Glutamatergic neuron (in vitro differentiated cells): ENCODE results near the gene ADSS1. TPM values are rescaled to one million over a fixed set of nuclear protein-coding genes. Genes with fewer than 3 reads are reported as not detected.

Source experiments
- DNase-seq: peaks from one replicate; pipeline ENCODE4 v3.0.0; 2022
- H3K27ac Mint-ChIP-seq: one replicate; pipeline ENCODE4 v1.8.0; 2020; ENCODE audit warnings: mild to moderate bottlenecking, mixed read lengths, inconsistent platforms; ENCODE audit not compliant: unreplicated experiment
- H3K27me3 Mint-ChIP-seq: one replicate; pipeline ENCODE4 v1.8.0; 2020; ENCODE audit warnings: mild to moderate bottlenecking, moderate library complexity, mixed read lengths, inconsistent platforms; ENCODE audit not compliant: unreplicated experiment
- H3K36me3 Mint-ChIP-seq: one replicate; pipeline ENCODE4 v1.8.0; 2020; ENCODE audit warnings: mild to moderate bottlenecking, mixed read lengths, inconsistent platforms; ENCODE audit not compliant: unreplicated experiment
- H3K4me1 Mint-ChIP-seq: one replicate; pipeline ENCODE4 v1.8.0; 2020; ENCODE audit warnings: mild to moderate bottlenecking, low read depth, mixed read lengths, inconsistent platforms; ENCODE audit not compliant: unreplicated experiment
- H3K4me3 Mint-ChIP-seq: one replicate; pipeline ENCODE4 v1.8.0; 2020; ENCODE audit warnings: mild to moderate bottlenecking, mixed read lengths, inconsistent platforms; ENCODE audit not compliant: unreplicated experiment
- H3K9me3 Mint-ChIP-seq: one replicate; pipeline ENCODE4 v1.8.0; 2020; ENCODE audit warnings: mild to moderate bottlenecking, moderate library complexity, mixed read lengths, inconsistent platforms; ENCODE audit not compliant: unreplicated experiment
- CTCF ChIP-seq: fragments of 200-600 bp; sonication (generic); IDR thresholded peaks from one replicate; pipeline ENCODE4 v1.5.0; 2021; ENCODE audit not compliant: partially characterized antibody, unreplicated experiment
- long read RNA-seq: library from polyadenylated mRNA; unstranded; transcript quantifications from one replicate; pipeline ENCODE4 v2.0.0, GENCODE V29; 2020; ENCODE audit not compliant: unreplicated experiment
- total RNA-seq: library from RNA; stranded (reverse); fragmentation: NEBNext Ultra II Directional; extraction: Animal tissue kit (Norgen Biotek cat#: 25700); gene quantifications from one replicate; pipeline ENCODE4 v1.2.1, GENCODE V29; 2021; ENCODE audit not compliant: unreplicated experiment

Gene ADSS1
- 45.1 TPM for total RNA-seq
- long read RNA-seq, partial matches to known transcripts, result 2 of 8 reads
- long read RNA-seq, other reads (novel, unspliced or antisense), result 2 of 8 reads

DNA sequence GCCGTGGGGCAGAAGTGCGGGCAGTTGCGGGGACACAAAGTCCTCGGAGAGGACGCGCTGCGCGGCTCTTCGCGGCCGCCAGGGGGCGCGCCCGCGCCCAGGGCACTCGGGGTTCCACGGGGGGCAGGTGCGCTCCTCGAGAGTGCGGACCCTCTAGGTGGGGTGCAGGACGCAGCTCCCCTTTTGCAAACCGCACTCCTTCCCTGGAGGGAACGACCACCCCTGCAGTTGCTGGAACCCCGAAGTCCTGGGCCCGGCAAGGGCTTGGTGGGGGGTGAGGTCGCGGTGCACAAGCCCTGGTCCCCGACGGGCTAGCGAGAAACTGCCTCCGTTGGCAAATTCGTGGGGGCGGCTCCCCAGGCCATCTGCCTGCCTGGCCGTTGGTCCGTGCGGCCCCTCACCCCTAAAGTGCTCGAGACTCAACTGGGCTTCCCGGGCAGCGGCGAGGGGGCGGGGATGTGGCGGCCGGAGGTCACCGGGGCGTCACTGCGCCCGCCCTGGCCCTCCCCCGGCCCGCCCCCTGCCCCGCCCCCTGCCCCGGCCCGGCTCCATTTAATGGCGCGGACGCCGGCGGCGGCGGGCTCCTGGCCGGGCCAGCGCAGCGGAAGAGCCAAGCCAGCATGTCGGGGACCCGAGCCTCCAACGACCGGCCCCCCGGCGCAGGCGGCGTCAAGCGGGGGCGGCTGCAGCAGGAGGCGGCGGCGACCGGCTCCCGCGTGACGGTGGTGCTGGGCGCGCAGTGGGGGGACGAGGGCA lies at the start of gene ADSS1:
Gene ADSS1 (plus strand): TSS at position 579 of the 756 bp plus-strand sequence. CDS start 42 bp downstream, at position 621.
- peaks cover 11% of the 10 kb centered on the region for H3K27me3 Mint-ChIP-seq
- H3K4me1 Mint-ChIP-seq, result peaks cover 2% of the 10 kb centered on the region
- H3K36me3 Mint-ChIP-seq, result no peaks in the 10 kb centered on the region
- TF ChIP-seq CTCF, result peak; percentile 98
- H3K9me3 Mint-ChIP-seq, result peaks cover 5% of the 10 kb centered on the region
- DNase-seq, result peak; percentile 77
- H3K4me3 Mint-ChIP-seq, result no peak within 1 kb of the TSS
- no peak within 1 kb of the TSS for H3K27ac Mint-ChIP-seq

DNA sequence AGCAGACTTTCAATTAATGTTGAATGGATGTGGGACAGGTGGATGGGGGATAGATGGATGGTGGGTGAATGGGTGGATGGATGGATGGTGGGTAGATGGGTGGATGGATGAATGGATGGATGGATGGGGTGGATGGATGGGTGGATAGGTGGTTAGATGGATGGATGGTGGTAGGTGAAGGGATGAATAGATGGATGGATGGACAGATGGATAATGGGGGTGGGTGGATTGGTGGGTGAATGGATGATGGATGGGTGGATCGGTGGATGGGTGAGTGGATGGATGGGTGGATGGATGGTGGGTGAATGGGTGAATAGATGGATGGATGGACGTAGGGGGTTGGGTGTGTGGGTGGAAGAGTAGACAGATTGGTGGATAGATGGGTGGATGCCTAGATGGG lies 48.6 kb upstream of the ADSS1 start:
- Mint-ChIP-seq H3K4me3 (no peak overlapping the region), H3K27ac (no peak overlapping the region)
- DNase-seq, result no peak

GRCh38 chr14:104676130-104676693 lies 47.8 kb upstream of the ADSS1 start:
- no peak for TF ChIP-seq CTCF
- H3K4me1 Mint-ChIP-seq, result peaks cover 11% of the 10 kb centered on the region
- H3K36me3 Mint-ChIP-seq, result no peaks in the 10 kb centered on the region
- H3K4me3 Mint-ChIP-seq, result no peak overlapping the region
- no peak overlapping the region for H3K27ac Mint-ChIP-seq
- peaks cover 7% of the 10 kb centered on the region for H3K27me3 Mint-ChIP-seq
- peaks cover 2% of the 10 kb centered on the region for H3K9me3 Mint-ChIP-seq
- DNase-seq, result no peak

More for the DNA sequence above, 48.6 kb upstream of the ADSS1 start:
- peaks cover 5% of the 10 kb centered on the region for H3K36me3 Mint-ChIP-seq
- peaks cover 4% of the 10 kb centered on the region for H3K9me3 Mint-ChIP-seq
- H3K4me1 Mint-ChIP-seq, result peaks cover 5% of the 10 kb centered on the region
- peaks cover 7% of the 10 kb centered on the region for H3K27me3 Mint-ChIP-seq
- no peak for TF ChIP-seq CTCF

DNA sequence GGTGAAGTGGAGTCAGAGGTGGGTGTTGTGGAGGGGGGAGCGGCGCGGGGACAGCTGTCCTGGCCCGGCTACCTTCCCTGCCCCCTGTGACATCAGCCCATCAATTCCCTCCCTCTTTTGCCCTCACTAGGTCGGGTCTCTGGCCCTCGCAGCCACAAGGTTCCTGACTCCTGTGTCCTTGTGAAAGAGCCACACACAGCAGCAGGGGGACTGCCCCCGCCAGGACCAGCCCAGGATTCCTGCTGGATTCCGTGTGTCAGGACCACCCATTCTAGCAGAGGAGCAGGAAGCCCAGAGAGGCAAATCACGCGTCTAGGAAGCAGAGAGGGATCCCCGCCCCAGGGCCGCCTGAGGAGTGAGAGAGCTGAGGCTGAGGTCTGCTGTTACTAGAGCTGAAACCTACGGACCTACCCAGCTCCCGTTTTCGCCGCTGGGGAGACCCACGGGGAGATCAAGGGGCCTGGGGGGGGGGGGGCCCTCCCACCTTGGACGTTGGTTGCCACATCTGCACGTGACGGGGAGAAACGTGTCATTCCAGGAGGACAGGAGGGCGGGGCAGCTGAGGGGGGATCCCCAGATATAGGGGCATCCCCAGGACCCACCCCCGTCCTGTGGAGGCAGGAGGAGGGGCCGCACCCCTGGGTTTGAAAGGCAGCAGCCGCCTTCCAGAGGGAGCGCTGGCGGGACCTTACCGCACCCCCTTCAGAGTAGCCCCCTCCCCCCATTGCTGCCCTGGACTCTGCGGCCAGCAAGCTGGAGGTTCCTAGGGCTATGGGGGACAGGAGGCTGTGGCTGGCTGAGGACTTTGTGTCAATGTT lies 47.1 kb upstream of the ADSS1 start:
- H3K27me3 Mint-ChIP-seq, result peaks cover 7% of the 10 kb centered on the region
- peak overlapping the region; percentile 94 for H3K27ac Mint-ChIP-seq
- peaks cover 14% of the 10 kb centered on the region for H3K4me1 Mint-ChIP-seq
- no peak for TF ChIP-seq CTCF
- DNase-seq, result peak; percentile 57
- H3K9me3 Mint-ChIP-seq, result peaks cover 2% of the 10 kb centered on the region
- no peaks in the 10 kb centered on the region for H3K36me3 Mint-ChIP-seq
- peak overlapping the region; percentile 78 for H3K4me3 Mint-ChIP-seq
